Skin of body (tissue), 2 donors: ENCODE data around the gene CFAP100. TPM values are rescaled to one million over a fixed set of nuclear protein-coding genes. Genes with fewer than 3 reads are reported as not detected.

Experiments used
- DNase-seq: peaks from one replicate; lab custom pipeline; 2025; lab: John Stamatoyannopoulos, UW
- total RNA-seq: library from RNA; depleted of rRNA; stranded (reverse); fragments of >200 nt; gene quantifications from one replicate; pipeline ENCODE4 v1.2.3, GENCODE V29; 2014

The CFAP100 gene
- total RNA-seq, 1 donor from 2014 or later = not detected

DNA sequence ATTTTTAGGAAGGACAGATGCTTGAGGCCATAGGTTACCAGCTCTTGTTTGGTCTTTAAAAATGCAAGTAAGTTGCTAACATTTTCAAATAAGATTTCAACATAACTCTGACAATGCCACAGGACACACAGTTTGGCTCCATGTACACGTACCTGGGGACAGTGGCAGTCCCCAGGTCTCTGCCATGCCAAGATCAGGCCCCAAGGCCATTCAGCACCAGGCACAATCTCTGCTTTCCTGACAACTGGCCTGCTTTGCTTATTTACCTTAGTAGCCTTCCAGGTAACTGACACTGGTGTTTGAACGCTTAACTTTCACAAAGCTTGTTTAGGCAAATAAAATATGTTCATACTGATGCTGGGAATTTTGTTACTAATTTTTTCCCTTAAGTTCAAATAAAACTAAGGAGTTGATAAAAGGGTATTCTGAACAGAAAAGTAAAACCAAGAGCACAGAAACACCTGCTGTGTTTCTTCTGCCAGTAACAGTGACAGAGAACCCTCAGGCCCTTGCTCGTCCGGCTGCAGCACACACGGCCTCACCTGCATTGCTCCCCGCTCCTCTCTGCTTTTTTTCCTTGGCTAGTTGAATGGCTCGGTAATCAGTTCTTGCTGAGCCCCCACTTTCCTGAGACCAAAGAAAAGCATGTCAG lies 64.5 kb downstream of the CFAP100 start:
- DNase-seq = no peak

DNA sequence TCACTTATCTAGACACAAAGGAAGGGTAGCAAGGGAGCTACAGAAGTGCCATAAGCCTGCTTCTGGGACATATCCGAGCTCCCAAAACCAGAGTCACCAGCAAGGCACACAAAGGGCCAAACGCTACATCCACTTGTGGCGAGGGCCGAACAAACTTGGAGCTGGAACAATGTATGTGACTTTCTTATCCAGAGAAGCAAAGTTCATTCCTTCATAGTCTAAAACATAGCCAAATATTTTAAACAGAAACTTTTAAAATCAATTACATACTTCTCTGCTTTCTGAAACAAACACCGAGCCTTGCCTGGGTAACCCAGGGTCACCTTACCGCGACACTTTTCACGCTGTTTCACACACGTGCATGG lies 65.0 kb downstream of the CFAP100 start:
- DNase-seq = no peak

DNA sequence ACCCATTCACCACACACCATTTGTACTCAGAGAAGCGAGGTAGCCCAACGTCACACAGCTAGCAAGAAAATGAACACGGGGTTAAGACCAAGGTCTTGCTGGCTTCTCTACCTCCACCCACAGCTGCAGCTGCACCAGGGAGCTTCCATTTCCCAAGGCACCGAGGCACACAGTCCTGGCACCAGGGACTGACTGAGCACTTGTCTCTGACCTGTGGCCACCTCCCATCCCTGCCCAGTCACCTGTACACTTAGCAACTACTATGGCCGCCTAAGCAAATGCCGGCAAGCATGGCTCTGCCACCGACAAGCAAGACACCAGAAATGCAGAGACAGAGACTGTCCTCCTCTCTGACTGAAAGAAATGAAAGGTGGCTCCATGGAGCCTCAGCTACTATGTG lies 65.7 kb downstream of the CFAP100 start:
- no peak for DNase-seq

DNA sequence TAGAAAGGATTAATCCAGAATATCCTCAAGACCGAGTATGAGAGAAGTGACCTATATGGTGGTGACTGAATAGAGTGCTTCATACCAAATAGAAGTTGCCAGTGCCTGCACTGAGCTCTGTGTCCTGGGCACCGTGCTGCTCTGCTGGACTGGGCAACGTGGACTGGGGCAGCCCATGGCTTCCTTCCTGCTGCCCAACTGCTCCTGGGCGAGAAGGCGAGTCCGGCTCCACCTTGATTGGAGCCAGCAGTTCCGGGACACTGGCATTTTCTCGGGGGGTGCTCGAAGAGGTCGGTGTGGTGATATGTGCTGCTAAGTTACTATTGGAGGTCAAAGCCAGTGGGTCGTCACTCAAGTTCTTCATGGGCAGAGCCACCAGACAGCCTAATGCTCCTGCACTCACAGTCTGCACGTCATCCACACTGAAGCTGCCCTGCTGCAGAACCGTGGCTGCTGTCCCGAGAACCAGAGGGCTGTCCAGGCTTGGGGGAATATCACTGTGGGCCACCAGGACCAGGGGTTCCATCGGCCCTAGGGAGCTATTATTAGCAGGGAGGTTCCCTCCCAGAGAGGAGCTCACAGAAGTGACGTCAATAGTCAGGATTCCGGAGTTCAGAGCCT lies 66.9 kb downstream of the CFAP100 start:
- no peak for DNase-seq

DNA sequence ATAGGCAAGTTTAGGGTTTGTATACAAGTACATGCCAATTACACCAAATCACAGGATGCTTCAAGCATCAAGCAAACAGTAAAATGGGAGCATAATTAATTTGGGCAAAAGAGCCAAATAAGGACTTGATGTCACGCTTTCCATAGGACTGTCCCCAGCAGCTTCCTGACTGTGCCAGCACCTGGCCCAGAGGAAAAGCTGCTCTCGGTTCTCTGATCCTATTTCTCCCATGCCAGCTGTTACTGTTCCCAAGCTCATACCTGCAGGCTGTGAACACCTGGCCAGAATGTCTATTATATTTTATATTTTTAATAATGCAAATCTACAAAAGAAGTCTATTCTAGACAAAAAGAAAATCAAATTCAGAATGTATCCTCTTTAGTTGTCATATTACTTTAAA lies 68.8 kb downstream of the CFAP100 start:
- no peak for DNase-seq

DNA sequence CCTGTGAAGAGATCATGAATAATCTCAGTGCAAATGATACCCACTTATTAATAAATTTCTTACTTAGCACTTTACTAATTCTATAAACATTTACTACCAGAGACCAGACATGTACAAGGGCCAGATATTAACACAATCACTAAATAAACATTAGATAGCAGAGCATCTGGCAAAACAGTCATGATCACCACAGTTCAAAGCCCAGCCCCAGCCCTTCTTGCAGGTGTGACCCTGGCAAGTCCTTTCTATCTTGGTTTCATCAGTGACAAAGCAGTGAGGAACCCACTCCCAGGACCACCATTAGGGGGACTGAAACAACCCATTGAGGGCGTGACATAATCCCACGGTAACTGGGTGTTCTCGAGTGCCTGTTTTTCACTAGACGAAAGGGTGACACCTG lies 69.4 kb downstream of the CFAP100 start:
- no peak for DNase-seq

DNA sequence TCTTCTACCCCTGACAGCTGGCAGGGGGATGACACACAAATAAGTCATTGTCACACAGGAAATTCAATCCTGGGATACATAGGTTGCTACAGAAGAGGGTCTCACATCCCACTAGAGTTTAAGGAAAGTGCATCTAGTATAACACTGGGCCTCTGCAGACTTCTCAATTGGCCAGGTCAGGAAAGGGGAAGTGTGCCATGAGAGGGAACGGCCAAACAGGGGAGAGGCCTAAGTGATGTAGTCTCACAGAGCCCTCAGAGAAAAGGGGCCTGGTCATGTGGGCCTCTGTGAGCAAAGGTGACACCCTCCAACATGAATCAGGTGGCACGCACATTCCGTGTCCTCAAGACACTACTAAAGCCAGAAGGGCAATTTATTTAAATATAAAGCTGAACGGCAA lies 69.8 kb downstream of the CFAP100 start:
- no peak for DNase-seq

DNA sequence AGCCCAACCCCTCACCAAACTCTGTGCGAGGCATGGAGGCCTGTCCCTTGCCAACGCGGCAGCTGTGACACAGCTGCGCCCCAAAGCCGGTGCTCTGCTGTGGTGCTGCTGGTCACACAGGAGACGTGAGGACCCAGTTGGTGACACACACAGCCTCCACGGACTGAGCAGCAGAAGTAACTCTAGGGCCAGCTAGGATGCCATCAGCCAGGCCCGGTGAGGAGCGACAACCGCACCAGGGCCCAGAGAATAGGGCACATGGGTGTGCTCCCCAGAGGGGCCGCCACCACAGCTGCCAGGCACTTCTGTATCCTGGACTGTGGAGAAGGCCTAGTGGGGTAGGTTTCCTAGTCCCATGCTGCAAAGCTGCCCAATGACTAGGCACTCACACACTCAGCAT lies 70.3 kb downstream of the CFAP100 start:
- DNase-seq = no peak

DNA sequence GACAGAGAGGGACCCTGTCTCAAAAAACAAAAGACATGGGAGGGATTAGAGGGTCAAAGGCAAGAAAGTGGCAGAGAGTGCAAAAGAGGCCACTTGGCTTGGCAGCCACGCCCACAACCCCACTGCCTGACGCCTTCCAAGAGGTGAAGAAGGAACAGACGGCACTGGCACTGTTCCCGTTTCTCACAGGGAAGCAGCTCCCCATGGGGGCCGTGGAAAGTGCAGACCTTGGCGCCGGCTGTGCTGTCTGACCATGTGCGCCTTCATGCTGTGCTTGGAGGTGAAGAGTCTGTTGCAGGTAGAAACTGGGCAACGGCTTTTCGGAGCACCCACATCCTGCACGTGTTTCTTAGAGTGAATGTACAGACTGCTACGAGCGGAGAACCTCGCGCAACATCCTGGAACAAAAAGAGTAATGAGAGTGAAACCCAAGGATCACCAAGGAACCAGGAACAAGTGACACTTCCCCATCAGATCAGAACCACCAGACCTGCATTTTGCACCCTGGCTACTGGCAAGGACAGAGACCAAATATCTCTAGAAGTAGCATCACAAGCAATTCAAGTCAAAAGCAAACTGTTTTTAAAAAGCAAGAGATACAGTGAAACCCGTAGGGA lies 71.3 kb downstream of the CFAP100 start:
- DNase-seq = no peak

DNA sequence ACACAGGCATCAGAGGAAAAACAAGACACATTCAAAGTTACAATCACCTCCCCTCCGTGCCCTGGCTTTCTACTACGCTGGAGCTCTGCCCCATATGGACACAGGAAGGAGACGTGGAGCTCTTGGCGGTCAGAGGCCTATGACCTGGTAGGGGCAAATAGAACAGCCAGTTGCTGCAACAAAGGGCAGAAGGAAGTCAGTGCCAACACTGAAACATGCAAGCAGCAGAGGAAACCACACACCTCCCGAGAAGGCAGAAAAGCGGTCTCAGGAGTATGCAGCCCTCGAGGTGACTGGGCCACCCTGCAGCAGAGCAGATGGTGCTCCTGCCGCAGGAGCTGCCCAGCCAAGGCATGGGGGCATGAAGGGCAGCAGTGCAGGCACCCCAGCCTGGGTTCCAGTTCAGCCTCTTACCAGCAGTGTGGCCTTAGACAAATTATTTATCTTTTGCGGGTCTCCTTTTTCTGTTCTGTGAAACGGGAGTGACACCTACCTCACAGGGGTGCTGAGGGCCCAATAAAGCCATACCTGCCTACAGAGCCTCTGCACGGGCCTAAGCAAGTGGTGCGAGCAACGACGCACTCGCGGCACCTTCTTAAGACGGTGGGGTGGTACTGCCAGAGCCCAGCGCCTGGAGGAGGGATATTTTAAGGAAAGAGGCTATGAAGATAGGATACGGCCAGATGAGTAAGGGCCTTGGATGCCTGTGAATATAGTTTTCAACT lies 72.3 kb downstream of the CFAP100 start:
- no peak for DNase-seq

DNA sequence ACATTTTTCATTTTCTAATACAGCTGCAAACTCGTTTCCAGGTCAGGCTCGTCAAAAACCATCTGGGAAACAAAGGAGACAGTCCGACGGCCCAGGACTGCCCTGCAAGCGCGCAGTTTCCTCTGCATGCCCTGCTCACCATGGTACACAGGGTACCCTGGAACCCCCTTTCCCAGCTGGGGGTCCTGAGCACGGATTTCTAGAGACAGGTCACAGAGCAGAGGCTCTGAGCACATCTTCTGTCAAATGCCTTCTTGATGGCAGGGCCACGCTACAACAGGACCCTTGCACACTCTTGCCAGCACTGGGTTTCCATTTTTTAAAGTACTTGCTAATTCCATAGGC lies 72.9 kb downstream of the CFAP100 start:
- DNase-seq = no peak

DNA sequence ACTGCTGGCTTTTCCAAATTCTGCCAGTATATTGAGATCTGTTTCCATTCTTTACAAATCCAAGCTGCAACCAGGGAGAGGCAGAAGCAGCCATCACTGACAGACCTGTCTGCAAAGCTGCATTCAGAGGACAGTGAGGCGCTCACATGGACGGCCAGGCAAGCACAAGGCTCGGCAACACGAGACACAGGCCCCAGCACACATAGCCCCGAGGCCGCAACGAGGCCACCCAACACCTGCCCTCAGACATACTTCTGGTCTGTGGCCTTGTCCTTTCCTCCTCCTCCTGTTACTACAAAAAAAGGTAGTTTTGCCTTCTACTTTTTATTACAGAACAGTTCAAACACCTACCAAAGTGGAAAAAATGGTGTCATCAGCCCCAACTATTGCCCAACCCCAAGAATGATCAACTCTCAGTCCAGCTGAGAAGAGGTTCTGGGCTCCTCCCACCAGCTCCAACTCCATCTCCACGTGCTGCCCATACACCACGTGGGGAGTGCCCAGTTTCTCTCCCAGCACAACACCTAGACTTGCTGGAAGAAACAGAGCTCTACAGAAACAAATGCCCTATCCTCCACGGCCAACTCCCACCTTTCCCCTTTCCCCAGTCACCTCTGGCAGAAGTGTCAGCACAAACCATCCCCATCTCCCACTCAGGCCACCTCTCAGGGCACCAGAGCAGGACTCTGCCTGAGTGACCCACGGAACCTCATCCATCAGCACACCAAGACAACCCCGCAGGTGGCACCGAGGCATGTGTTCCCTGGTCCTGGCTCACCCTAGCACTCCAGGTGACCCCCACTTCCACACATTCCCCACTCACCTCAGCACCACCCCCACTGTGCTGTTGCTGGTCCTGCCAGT lies 73.6 kb downstream of the CFAP100 start:
- no peak for DNase-seq

DNA sequence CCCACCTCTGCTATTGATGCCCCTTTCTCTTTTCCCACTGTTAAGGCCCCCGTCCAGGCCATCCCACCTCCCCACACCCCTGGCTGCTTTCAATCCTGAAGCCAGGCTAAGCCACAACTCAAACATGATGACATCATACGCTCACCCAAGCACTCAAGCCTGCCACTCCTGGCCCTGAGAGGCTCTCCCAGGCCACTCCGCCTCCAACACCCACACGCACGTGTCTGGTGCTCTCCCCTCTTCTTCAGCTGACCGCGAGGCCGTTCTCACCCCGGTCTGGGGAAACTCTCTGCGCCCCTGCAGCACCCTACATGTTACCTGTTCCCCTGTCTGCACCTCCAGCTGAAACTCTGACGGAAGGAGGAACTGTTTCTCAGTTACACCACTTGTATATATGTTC lies 74.8 kb downstream of the CFAP100 start:
- DNase-seq = no peak

DNA sequence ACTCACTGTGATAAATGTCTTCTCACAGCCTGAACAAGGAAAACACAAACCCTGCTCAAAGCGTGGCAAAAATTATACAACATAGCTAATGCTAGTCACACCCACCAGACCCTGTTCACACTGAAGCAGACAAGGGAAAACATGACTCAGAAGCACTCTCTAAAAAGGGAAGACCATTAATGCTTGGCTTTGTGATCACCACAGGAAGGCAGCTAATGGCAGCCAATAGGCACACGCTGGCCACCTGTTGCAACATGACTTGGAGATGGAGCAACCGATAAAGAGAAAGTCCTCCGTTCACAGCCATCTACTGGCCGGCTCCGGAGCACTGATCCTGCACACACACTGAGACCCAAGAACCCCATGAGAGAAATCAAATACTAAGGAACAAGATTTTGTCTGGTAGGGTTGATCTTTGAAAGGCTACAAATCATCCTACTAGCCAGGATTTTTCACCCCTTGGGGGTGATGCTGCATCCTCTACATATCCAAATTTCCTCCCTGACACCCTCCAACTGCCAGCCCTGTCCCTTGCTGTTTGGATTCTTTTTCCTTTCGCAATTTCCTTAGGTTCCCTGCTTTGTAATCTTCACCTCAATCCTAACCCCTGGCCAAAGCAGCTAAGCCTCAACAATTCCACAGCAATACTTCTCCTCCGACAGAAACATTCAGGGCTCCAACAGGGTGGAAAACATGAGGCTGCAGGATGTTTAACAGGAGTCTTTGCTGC lies 77.7 kb downstream of the CFAP100 start:
- DNase-seq = peak; percentile 21

DNA sequence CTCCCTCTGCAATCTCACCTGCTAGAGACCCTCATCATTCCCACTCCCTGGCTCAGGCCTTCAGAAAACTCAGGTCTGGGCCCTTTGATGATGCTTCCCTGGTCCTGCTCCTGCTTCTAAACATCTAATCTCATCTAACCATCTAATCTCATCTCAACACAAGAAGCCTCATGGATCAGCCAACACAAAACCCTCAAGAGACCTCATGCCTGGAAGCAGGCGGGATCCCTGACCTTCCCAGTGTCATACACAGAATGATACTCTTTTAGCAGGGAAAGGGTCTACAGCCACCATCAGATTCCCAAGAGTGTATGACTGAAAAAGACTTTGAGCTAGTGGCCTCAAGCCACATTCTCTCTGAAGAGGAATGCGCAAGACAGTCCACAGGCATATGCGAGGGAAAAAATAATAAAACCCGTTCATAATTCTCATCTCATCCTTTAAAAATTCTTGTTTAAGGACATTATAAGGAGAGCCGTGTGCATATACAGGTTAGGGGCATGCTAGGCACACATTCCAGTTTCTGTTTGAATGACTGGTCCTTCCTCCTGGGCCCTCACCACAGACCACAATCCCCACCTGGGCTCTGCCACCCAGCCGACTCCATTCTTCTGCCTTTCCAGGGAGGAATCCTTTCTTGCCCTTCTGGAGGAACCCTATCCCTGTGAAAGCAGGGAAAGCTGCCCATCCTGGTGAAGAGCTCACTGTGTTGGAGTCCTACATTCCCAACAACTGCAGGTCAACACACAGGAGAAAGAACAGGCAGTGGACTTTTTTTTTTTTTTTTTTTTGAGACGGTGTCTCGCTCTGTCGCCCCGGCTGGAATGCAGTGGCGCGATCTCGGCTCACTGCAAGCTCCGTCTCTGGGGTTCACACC lies 78.8 kb downstream of the CFAP100 start:
- no peak for DNase-seq

DNA sequence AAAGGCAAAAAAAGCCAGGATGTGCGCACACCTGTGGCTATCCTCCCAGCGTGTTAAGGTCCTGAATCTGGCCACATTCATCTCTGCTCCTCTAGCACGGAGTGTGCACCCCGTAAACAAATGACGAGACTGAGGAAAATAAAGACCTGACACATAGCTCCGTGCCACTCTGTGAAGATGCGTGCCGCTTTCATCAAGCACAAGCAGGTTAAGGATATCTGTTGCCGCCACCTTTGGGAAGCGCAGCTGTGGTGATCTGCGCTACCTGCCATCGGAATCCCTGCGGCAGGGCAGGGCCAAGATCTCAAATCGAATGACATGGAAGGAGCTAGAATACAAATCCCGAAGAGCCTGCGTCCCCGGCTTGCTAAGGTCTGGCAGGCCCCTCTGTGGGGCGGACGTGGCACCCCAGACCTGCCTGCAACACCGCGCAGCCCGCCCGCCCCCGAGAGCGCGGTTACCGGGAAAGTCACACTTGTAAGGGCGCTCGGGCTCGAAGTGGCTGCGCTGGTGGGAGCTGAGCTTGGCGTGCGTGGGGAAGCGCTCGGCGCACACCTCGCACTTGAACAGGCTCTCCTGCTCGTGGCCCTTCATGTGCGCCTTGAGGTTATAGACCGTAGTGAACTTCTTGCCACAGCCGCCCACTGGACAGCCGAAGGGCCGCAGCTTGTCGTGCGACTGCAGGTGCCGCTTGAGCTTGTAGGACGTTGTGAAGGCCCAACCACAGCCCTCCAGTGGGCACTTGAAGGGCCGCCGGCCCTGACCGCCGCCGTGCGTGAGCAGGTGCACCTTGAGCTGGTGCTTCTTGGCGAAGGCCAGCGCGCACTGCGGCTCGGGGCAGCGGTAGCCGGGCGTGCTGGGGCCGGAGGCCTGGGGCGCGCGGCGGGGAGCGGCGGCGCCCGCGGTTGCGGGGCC lies 80.0 kb downstream of the CFAP100 start:
- DNase-seq = no peak

DNA sequence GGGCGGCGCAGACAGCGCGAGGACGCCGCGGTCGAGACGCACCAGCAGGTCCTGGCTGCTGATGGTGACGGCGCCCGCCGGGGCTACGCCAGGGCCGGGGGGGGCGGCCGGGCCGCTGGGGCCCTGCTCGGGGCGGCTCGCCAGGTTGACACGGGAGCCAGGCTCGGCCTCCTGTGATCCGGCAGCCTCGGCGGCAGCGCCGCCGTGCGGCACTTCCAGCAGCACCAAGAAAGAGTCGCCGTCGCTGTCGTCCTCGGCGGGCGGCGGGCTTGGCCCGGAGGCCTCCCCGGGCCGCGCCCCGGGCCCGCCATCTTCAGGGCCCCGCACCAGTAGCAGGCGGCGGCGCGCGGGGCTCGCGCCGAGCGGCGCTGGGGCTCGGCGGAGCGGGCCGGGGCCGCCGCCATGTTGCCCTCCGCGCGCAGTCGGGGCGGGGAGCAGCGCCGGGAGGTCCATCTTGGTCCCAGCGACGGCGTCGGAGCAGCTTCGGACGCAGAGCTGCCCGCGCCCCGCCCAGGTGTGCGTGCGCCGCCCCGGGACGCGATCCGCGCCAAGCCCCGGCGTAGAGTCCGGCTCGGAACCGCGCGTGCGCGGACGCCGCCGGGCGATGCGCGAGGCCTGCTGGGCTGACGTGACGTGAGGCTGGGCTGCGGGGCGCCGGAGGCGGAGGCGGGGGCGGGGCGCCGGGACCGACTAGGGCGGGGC lies 80.9 kb downstream of the CFAP100 start, which contains the start of gene ZXDC:
Gene ZXDC, minus strand, starts transcription at position 479 of the 702 bp plus-strand sequence. Its CDS starts 26 bp downstream, at position 453.
- DNase-seq = peak; percentile 82
